SU-DHL-6 (cell line): ENCODE data around the gene WNT9A.
"Not testable (repeated sequence)": the region's sequence is repeated elsewhere in the genome, so short reads cannot be mapped to it uniquely, and the experiment has no call there.

Source experiments
- H2AFZ ChIP-seq: fragments of 200-600 bp; sonication (generic); 2 replicates; pipeline ENCODE4 v1.6.1; 2014; ENCODE audit warnings: low read depth, mild to moderate bottlenecking, moderate library complexity, mixed read lengths, antibody characterized with exemption, low read length; ENCODE audit not compliant: severe bottlenecking
- H3F3A ChIP-seq: fragments of 200-600 bp; shearing (Covaris generic); 2 replicates; pipeline ENCODE4 v1.6.0; 2016; ENCODE audit warnings: antibody characterized with exemption, mild to moderate bottlenecking; ENCODE audit not compliant: insufficient read depth
- H3K27ac ChIP-seq: fragments of 200-600 bp; sonication (generic); 2 replicates; pipeline ENCODE4 v1.5.1; 2016; ENCODE audit warnings: low read depth, mild to moderate bottlenecking, low read length, moderate library complexity, mixed read lengths
- H3K27me3 ChIP-seq: fragments of 200-600 bp; sonication (generic), shearing (Covaris generic); 2 replicates; pipeline ENCODE4 v1.6.0; 2014; ENCODE audit warnings: mild to moderate bottlenecking, low read length
- H3K36me3 ChIP-seq: fragments of 200-600 bp; sonication (generic); 2 replicates; pipeline ENCODE4 v1.6.1; 2014; ENCODE audit warnings: mild to moderate bottlenecking, low read length, mixed read lengths
- H3K4me2 ChIP-seq: fragments of 300-600, 200-600 bp; shearing (Covaris generic), sonication (generic); 2 replicates; pipeline ENCODE4 v1.6.0; 2014; ENCODE audit warnings: low read length, low read depth, mild to moderate bottlenecking; ENCODE audit not compliant: poor library complexity, severe bottlenecking
- H3K4me3 ChIP-seq: fragments of 200-600 bp; sonication (generic); 2 replicates; pipeline ENCODE4 v1.5.1; 2014; ENCODE audit warnings: antibody characterized with exemption, low read length, mild to moderate bottlenecking, mixed read lengths; ENCODE audit not compliant: insufficient read depth, poor library complexity, severe bottlenecking
- H3K79me2 ChIP-seq: fragments of 200-600 bp; sonication (generic); 2 replicates; pipeline ENCODE4 v1.6.1; 2014; ENCODE audit warnings: mild to moderate bottlenecking, low read length, moderate library complexity; ENCODE audit not compliant: insufficient read depth
- H3K9ac ChIP-seq: fragments of 200-600 bp; sonication (generic); 2 replicates; pipeline ENCODE4 v1.7.0; 2014; ENCODE audit warnings: mild to moderate bottlenecking, low read length
- H3K9me2 ChIP-seq: fragments of 200-600 bp; sonication (generic); replicated peaks from 2 replicates; pipeline ENCODE4 v1.6.1; 2014; ENCODE audit warnings: low read length; ENCODE audit not compliant: insufficient read depth
- H3K9me3 ChIP-seq: fragments of 200-600 bp; sonication (generic); 2 replicates; pipeline ENCODE4 v1.6.1; 2014; ENCODE audit warnings: low read length, mixed read lengths; ENCODE audit not compliant: insufficient read depth
- H4K20me1 ChIP-seq: fragments of 200-600 bp; sonication (generic); 2 replicates; pipeline ENCODE4 v1.6.1; 2014; ENCODE audit warnings: low read depth, mild to moderate bottlenecking, antibody characterized with exemption, low read length, moderate library complexity, mixed read lengths
- EZH2phosphoT487 ChIP-seq: fragments of 200-600 bp; sonication (generic), shearing (Covaris generic); conservative IDR thresholded peaks from 2 replicates; pipeline ENCODE4 v1.6.1; 2018; ENCODE audit warnings: mild to moderate bottlenecking, antibody characterized with exemption, low read length, moderate library complexity, mixed read lengths
- TF ChIP-seq, protein P1 (sequence below): fragments of 200-600 bp; sonication (generic); IDR thresholded peaks from one replicate; pipeline ENCODE4 v1.5.1; 2017; ENCODE audit warnings: antibody characterized with exemption, mild to moderate bottlenecking, low read length, moderate library complexity; ENCODE audit not compliant: insufficient read depth, poor library complexity, severe bottlenecking

Gene WNT9A

DNA sequence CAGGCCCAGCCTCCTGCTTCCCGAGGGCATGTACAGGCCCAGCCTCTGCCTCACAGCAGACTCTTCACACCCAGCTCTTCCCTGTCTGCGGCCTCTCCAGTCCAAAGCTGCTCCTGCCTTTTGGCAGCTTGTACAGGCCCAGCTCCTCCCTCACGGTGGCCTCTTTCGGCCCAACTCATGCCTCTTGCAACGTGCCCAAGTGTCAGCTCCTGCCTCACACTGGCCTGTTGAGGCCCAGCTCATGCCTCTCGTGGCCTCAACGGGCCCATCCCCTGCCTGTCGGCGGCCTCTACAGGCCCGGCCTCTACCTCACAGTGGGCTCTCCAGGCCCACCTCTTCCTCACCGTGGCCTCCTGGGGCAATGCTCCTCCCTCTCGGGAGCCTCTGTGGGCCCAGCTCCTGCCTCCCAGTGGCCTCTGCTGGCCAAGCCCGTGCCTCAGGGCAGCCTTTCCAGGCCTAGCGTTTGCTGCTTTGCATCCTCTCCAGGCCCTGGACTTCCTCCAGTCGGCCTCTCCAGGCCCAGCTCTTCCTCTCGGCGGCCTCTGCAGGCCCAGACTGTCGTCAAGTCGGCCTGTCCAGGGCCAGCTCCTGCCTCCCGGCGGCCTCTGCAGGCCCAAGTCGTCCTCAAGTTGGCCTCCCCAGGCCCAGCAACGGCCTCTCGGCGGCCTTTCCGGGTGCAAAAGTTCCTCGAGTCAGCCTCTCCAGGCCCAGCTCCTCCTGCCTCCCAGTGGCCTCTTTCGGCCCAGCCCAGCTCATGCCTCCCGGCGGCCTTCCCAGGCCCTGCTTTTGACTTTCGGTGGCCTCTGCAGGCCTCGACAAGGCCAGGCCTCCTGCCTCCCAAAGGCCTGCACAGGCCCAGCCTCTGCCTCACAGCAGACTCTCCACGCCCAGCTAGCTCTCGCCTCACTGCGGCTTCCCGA lies 22.6 kb upstream of the WNT9A start:
- not testable (repeated sequence) for H3K36me3 ChIP-seq, H3K9me2 ChIP-seq, H3K4me2 ChIP-seq, H3K27ac ChIP-seq, H3K9ac ChIP-seq, H3K9me3 ChIP-seq, H3F3A ChIP-seq, H2AFZ ChIP-seq, H4K20me1 ChIP-seq, H3K79me2 ChIP-seq, H3K27me3 ChIP-seq, H3K4me3 ChIP-seq

DNA sequence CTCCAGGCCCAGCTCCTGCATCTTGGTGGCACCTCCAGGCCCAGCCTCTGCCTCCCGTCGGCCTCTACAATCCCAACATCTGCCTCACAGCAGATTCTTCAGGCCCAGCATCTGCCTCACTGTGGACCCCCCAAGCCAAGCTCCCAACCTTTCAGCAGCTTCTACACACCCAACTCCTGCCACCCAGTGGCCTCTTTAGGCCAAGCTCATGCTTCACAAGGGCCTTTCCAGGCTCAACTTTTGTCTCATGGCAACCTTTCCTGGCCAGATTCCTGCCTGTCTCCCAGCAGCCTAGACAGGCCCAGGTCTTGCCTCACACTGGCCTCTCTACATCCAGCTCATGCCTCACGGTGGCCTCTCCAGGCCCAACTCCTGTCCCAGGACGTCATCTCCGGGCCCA lies 20.1 kb upstream of the WNT9A start:
- not testable (repeated sequence) for H3K27ac ChIP-seq, H4K20me1 ChIP-seq, H3K9me2 ChIP-seq, H3K79me2 ChIP-seq, H3K4me2 ChIP-seq, H3K27me3 ChIP-seq, H3K9me3 ChIP-seq, H2AFZ ChIP-seq, H3K36me3 ChIP-seq, H3K4me3 ChIP-seq, H3K9ac ChIP-seq, H3F3A ChIP-seq

DNA sequence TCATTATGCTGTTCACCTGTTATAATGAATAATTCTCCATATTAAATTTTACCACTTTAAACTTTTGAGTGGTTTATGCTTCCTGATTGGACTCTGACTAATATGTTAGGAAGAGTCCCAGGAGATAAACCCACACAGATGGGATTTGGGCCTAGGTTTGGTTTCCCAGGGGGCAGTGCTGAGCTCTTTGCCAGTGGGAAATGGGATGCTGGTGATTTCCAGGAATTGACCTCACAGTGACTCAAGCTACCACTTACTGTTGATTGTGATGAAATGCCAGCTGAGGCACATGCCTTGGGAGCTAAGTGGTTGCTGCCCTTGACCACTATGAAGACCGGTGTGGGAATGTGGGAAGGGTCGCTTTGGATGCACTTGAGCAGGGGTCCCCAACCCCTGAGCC lies 19.0 kb upstream of the WNT9A start:
- not testable (repeated sequence) for H3K36me3 ChIP-seq, H3K27me3 ChIP-seq, H3K9ac ChIP-seq, H3K9me2 ChIP-seq, H3K4me3 ChIP-seq, H4K20me1 ChIP-seq, H3K4me2 ChIP-seq, H3K27ac ChIP-seq, H3K79me2 ChIP-seq, H2AFZ ChIP-seq, H3F3A ChIP-seq, H3K9me3 ChIP-seq

DNA sequence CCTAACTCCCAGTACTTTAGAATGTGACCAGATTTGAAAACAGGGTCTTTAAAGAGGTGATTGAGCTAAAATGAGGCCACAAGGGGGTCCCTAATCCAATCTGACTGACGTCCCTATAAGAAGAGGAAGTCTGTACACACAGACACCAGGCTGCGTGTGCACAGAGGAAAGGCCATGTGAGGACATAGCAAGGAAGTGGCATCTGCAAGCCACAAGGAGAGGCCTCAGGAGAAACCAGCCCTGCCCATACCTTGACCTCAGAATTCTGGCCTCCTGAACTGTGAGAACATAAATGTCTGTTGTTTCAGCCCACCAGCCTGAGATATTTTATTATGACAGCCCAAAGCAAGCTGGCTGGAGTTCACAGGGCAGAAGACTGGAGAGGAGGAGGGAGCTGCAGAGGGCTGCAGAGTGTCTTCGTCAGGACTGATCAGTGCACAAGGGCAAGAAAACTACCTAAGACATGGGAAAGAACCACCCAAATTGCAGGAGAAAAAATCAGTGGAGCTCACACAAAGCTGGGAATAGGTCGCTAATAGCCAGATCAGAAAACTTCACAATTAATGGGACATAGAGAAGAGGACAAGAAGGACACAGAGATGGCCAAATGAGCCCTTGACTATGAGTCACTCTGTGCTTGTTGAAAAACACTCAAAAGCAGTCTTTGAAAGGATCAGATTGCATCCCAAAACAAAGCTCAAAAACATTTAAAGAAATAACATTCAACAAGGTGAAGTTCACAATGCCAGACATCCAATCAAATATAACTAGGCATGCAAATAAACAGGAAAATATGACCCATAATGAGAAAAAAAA lies 14.1 kb upstream of the WNT9A start:
- TF ChIP-seq EZH2phosphoT487: no peak
- TF ChIP-seq, protein P1, sequence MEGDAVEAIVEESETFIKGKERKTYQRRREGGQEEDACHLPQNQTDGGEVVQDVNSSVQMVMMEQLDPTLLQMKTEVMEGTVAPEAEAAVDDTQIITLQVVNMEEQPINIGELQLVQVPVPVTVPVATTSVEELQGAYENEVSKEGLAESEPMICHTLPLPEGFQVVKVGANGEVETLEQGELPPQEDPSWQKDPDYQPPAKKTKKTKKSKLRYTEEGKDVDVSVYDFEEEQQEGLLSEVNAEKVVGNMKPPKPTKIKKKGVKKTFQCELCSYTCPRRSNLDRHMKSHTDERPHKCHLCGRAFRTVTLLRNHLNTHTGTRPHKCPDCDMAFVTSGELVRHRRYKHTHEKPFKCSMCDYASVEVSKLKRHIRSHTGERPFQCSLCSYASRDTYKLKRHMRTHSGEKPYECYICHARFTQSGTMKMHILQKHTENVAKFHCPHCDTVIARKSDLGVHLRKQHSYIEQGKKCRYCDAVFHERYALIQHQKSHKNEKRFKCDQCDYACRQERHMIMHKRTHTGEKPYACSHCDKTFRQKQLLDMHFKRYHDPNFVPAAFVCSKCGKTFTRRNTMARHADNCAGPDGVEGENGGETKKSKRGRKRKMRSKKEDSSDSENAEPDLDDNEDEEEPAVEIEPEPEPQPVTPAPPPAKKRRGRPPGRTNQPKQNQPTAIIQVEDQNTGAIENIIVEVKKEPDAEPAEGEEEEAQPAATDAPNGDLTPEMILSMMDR: no peak
- Histone ChIP-seq H3K4me2 (no peak overlapping the region), H3K4me3 (no peak overlapping the region), H3K27ac (no peak overlapping the region), H4K20me1 (no peaks in the 10 kb centered on the region), H3K9me2 (no peaks in the 10 kb centered on the region), H3F3A (no peaks in the 10 kb centered on the region), H3K9me3 (no peaks in the 10 kb centered on the region), H3K9ac (no peak overlapping the region), H2AFZ (no peak overlapping the region), H3K79me2 (no peaks in the 10 kb centered on the region), H3K36me3 (no peaks in the 10 kb centered on the region), H3K27me3 (no peaks in the 10 kb centered on the region)
